GM12878 (cell line): Measurements from ENCODE around the gene BICRAL. TPM values are rescaled to one million over a fixed set of nuclear protein-coding genes. Genes with fewer than 3 reads are reported as not detected.

Experiments used
- CEBPZ ChIP-seq: fragments of 150-350 bp; IDR thresholded peaks from 2 replicates; pipeline ENCODE4 v1.6.1; 2016; ENCODE audit warnings: low read depth, low read length
- CHD2 ChIP-seq: IDR thresholded peaks from 2 replicates; pipeline ENCODE4 v1.6.1; 2011; ENCODE audit warnings: low read depth, low read length, improper control_type of control experiment, borderline replicate concordance
- MEF2B ChIP-seq: fragments of 450-650 bp; IDR thresholded peaks from 2 replicates; pipeline ENCODE4 v1.6.1; 2018; ENCODE audit warnings: mild to moderate bottlenecking, moderate library complexity; ENCODE audit not compliant: partially characterized antibody, poor library complexity, severe bottlenecking
- NKRF ChIP-seq: fragments of 450-650 bp; conservative IDR thresholded peaks from 2 replicates; pipeline ENCODE4 v1.6.1; 2017; ENCODE audit warnings: mild to moderate bottlenecking, moderate library complexity
- PAX8 ChIP-seq: fragments of 450-650 bp; IDR thresholded peaks from 2 replicates; pipeline ENCODE4 v1.6.1; 2017; ENCODE audit warnings: mild to moderate bottlenecking, moderate library complexity
- POLR2AphosphoS5 ChIP-seq: IDR thresholded peaks from 2 replicates; pipeline ENCODE4 v1.6.1; 2011; ENCODE audit warnings: mild to moderate bottlenecking, low read length, inconsistent platforms
- RCOR1 ChIP-seq: conservative IDR thresholded peaks from 2 replicates; pipeline ENCODE4 v1.6.1; 2012; ENCODE audit warnings: low read depth, low read length, improper control_type of control experiment
- SIX5 ChIP-seq: IDR thresholded peaks from 2 replicates; pipeline ENCODE4 v1.6.1; 2011; ENCODE audit warnings: mild to moderate bottlenecking, low read depth, low read length, moderate library complexity; ENCODE audit not compliant: severe bottlenecking
- ZNF622 ChIP-seq: fragments of 450-650 bp; IDR thresholded peaks from 2 replicates; pipeline ENCODE4 v1.6.1; 2017; ENCODE audit warnings: mild to moderate bottlenecking, inconsistent platforms
- ZSCAN29 ChIP-seq: fragments of 450-650 bp; IDR thresholded peaks from 2 replicates; pipeline ENCODE4 v1.6.1; 2017; ENCODE audit warnings: mild to moderate bottlenecking, moderate library complexity
- polyA plus RNA-seq, 11 experiments: library from polyadenylated mRNA; depleted of rRNA in 4 of 11; unstranded in 6 of 11; stranded (reverse) in 5 of 11; fragments of >200 nt; fragmentation: Nextera tagmentation in 4 of 11; fragmentation: Illumina TruSeq in 1 of 11; extraction: Ambion mirVana in 4 of 11; extraction: Trizol in 1 of 11; gene quantifications; 1 replicate in 1 of 11; 2 replicates in 10 of 11; pipeline versions ENCODE4 v1.2.1 to v1.2.3, GENCODE V29; 2011 to 2016; ENCODE audit warnings: inconsistent platforms in 2 of 11, missing spikeins in 2 of 11, low read depth in 1 of 11
- total RNA-seq, 4 experiments: library from RNA; depleted of rRNA in 3 of 4; stranded (reverse); fragments of >200 nt in 3 of 4; fragmentation: Illumina TruSeq in 1 of 4; extraction: Trizol in 1 of 4; gene quantifications; 2 replicates each; pipeline versions ENCODE4 v1.2.1 to v1.2.3, GENCODE V29; 2013 to 2021
- TF ChIP-seq, protein P1 (sequence below): IDR thresholded peaks from 2 replicates; pipeline ENCODE4 v1.6.1; 2011; ENCODE audit warnings: low read depth, mild to moderate bottlenecking, low read length, moderate library complexity, borderline replicate concordance; ENCODE audit errors: extremely low read depth
- TF ChIP-seq, protein P2 (sequence below): fragments of 450-650 bp; IDR thresholded peaks from 2 replicates; pipeline ENCODE4 v1.6.1; 2016; ENCODE audit warnings: mild to moderate bottlenecking

Gene BICRAL
- total and polyA plus RNA-seq, 10 of the 15 experiments (the other 5 are each of a cell fraction or from before 2014, with no cell fraction given), result 1.9 to 16.6 (median 8.5) TPM

DNA sequence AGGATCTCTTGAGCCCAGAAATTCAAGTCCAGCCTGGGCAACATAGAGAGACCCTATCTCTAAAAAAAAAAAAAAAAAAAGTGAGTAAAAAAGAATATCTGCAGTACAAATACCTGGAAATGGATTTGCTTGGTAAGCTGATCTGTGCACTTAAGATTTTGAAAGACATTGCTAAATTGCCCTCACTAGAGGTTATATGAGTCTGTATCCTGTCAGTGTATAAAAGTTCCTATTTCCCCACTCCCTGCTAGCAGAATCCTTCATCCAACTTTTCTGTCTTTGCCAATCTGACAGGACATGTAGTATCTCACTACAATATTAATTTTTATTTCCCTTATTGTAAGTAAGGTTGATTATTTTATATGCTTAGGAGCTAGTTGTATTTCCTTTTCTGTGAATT, 36.1 kb downstream of the BICRAL start (continued):
- TF ChIP-seq NKRF, result no peak
- TF ChIP-seq CHD2, result no peak
- no peak for TF ChIP-seq CEBPZ
- TF ChIP-seq POLR2AphosphoS5, result no peak
- no peak for TF ChIP-seq SIX5
- no peak for TF ChIP-seq PAX8
- TF ChIP-seq MEF2B, result no peak
- TF ChIP-seq, protein P1, sequence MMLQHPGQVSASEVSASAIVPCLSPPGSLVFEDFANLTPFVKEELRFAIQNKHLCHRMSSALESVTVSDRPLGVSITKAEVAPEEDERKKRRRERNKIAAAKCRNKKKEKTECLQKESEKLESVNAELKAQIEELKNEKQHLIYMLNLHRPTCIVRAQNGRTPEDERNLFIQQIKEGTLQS, result no peak
- no peak for TF ChIP-seq RCOR1
- TF ChIP-seq ZNF622, result no peak
- no peak for TF ChIP-seq ZSCAN29
- TF ChIP-seq, protein P2, sequence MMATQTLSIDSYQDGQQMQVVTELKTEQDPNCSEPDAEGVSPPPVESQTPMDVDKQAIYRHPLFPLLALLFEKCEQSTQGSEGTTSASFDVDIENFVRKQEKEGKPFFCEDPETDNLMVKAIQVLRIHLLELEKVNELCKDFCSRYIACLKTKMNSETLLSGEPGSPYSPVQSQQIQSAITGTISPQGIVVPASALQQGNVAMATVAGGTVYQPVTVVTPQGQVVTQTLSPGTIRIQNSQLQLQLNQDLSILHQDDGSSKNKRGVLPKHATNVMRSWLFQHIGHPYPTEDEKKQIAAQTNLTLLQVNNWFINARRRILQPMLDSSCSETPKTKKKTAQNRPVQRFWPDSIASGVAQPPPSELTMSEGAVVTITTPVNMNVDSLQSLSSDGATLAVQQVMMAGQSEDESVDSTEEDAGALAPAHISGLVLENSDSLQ, result no peak
- TF ChIP-seq, all 136 proteins: peak for 0
